Amygdala (tissue), 56 donors: ENCODE data around the gene SNRNP25.
A peak's percentile ranks its signal among the peaks of the same experiment; 100 is the strongest.

Experiments
- DNase-seq, 56 donors: peaks; one replicate each; lab custom pipeline; 2025; lab: John Stamatoyannopoulos, UW

SNRNP25 gene

DNA sequence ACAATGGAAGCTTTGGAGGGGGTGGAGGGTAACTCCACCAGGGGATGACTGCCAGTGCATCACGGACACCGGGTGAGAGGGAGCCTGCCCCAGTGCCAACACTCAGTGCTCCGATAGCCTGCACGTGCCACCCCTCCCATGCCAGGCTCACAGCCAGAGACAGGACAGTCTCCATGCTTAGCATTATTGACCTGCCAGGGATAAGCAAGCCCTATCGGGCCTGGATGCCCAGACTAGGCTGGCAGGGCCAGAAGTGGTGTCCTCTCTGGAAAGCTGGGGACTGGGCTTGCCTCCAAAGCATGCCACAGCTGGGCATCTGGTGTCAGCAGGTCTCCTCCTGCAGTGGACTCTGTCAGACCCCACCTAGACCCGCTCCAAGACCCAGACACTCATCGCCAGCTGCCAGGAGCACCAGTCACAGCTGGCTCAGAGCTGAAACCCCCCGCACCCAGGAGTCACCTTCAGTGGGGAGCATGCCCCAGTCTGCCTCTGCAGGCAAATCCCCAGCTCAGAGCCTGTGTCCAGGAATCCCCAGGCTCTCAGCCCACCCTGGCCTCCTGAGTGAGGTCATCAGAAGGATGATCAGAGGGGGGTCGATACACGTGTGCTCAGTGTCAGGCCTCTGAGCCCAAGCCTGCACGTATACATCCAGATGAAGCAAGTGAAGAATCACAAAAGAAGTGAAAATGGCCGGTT lies 20.6 kb downstream of the SNRNP25 start:
- peak in 4 of 56 donors; percentile 17 to 32 (median 23) for DNase-seq

GRCh38 chr16:74747-75334 lies 21.2 kb downstream of the SNRNP25 start:
- no peak for DNase-seq

- DNase-seq, result peak in 2 of 56 donors; percentile 10 to 25
Measured at GRCh38 chr16:75580-76501, 22.2 kb downstream of the SNRNP25 start.

- peak in 8 of 56 donors; percentile 20 to 63 (median 34) for DNase-seq
Measured at GRCh38 chr16:76535-77272, 23.1 kb downstream of the SNRNP25 start.

DNA sequence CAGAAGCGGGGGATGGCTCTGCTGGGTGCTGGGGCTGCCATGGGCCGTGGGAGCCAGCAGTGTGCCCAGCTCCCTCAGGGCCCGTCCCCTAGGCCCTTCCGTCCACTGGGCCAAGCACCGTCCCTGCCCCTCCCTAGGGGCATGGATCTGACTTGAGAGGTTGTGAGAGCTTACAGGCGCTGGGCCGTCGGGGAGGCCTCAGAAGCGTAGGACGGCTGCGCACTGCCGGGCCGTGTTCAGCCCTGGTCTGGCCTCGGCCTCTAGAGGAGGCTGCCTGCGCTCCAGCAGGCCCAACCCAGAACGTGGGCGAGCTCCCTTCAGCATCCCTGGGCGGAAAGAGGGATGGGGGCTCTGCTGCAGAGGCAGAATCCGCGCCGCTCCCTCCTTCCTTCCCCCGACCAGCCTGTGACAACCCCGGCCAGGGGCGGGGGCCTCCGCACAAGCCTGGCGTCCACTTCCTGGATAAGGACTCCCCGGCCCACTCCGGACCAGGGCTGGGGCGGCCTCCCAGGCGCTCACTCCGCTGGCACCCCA lies 23.7 kb downstream of the SNRNP25 start:
- DNase-seq, result peak in 11 of 56 donors; percentile 30 to 68 (median 52)

DNA sequence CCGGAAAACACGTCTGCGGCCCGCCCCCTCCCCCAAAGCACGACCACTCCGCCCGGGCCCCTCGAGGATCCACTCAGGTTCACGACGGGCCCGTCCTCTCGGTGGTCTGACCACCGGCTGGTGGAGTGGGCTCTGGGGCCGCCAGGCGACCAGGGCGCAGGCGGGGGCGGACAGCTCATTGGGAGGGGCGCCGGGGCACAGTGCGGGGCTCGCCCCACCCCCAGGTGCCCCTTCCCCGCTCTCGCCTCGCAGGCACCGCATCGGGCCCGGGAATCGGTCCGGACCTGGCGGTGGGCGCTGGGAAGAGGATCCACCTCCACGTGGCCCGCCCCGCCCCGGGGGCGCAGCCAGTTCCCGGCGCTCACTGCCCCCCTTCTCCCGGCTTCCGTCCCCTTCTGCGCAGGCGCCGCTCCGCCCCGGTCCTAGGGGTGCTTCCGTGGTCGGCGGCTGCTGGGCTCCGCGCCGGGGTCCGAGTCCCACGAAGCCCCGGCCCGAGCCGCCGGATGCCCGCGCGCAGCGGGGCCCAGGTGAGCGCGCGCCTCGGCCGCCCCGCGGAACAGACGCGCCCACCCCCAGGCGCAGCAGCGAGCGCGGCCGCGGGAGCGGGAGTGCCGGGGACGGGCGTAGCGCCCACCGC lies 24.3 kb downstream of the SNRNP25 start, which contains the start of gene MPG:
TSS of gene MPG (plus strand) at position 419 of the 637 bp plus-strand sequence. CDS start at position 504, 85 bp downstream.
- peak in 52 of 56 donors; percentile 24 to 89 (median 70) for DNase-seq

DNA sequence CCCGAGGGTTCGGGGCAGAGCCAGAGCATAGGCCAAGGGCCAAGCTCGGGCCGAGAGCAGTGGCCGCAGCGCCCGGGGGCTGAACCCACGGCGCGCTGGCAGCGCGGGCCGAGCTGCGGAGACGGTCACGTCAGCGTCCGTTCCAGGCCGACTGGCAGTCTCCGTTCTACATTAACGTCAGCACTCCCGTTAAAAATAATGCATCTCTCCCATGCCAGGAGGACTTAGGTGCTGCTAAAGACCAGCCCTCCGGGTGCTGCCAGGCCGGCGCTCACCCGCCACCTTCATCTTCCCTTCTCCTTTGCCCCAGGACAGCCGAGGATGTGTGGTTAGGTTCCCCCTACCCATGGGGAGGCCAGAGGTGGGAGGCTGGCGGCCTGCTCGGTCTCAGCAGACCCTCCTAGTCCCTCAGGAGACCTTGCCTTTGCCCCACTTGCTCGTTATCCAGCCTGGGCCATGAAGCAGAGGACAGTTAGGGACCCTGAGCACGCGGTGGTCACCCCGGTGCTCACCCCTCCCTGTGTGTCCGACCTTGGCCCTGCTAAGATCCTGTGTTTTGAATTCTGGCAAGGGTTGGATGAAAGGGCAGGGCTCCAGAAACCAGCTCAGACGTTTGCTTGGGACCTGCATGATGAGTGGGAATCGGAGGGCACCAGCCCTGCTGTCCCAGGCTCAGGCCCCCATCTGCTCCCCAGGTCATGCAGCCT lies 25.0 kb downstream of the SNRNP25 start:
- DNase-seq, result peak in 4 of 56 donors; percentile 8 to 55 (median 32)

GRCh38 chr16:79151-80054 lies 25.8 kb downstream of the SNRNP25 start:
- no peak for DNase-seq

DNA sequence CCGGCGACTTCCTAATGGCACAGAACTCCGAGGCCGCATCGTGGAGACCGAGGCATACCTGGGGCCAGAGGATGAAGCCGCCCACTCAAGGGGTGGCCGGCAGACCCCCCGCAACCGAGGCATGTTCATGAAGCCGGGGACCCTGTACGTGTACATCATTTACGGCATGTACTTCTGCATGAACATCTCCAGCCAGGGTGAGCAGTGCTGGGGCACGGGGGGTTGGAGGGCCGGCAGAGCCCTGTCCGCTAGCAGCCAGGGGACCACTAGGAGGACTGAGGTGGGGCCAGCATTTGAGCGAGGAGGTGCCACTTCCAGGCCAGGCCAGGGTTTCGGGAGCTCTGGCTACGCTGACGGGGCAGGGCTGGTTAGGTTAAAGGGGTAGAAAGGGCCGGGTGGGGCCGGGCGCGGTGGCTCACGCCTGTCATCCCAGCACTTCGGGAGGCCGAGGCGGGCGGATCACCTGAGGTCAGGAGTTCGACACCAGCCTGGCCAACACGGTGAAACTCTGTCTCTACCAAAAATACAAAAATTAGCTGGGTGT lies 29.5 kb downstream of the SNRNP25 start:
- no peak for DNase-seq

DNA sequence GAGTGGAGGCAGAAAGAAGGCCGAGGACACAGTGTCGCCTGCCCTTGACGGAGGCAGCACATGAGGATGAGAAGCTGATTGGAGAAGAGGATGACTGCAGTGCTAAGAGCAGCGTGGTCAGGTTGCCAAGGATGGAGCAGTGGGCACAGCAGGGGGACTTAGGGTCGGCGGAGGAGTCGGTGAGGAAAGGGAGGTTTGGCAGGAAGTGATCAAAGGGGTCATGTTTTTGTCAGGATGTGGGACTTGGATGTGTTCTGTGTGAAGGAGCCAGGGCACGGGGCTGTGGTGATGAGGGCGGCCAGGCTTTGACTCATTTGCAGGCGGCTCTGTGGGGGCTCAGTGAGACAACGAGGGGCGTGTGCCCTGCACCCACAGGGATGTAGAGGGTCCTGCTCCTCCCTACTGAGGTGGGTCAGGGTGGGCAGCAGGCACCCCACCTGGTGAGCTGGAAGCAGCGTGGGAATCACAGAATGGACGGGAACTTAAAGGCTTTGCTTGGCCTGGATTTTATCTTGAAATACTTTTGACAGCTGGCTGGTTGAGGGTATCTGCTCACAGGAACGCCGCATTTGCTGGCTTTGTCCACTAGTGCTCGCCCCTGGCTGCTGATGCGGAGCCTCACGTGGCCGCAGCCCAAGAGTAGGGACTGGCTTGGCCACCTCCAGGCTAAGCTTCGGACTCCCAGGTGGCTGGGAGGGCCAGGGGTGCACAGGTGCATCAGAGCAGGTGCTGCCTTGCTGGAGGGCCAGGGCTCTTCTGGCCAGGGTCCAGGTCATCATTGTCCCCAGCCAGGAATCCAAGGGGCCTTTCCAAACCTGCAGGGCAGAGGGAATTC lies 30.4 kb downstream of the SNRNP25 start:
- DNase-seq, result no peak

DNA sequence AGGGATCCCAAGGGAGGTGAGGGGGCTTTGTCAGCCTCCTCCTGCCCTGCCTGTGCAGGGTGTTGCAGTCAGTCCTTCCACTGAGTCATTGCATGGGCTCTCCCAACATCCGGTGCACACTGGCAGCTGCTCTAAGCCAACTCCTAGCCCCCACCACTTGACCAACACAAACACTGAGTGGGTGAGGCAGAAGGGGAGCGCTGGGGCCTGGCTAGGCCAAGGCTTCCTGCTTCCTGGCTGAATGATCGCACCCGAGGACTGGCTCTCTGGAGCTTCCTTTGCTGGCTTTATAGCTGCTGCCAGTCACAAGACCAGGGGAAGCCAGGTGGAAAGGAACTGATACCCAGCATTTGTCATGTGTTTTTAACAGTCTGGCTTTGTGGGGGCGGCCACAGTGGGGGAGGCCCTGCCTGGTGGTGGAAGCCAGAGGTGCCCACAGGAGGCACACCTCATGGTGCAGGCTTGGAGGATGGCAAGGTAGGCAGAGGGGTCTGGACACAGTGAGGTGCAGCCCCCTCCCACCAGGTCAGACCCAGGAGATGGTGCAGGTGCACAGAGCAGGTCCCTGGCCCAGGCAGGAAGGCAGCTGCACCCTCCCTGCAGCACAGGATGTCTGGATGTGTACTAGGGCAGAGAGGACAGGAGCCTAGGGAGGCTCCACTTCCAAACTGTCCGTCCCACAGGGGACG lies 31.2 kb downstream of the SNRNP25 start:
- DNase-seq, result peak in 10 of 56 donors; percentile 12 to 40 (median 29)

DNA sequence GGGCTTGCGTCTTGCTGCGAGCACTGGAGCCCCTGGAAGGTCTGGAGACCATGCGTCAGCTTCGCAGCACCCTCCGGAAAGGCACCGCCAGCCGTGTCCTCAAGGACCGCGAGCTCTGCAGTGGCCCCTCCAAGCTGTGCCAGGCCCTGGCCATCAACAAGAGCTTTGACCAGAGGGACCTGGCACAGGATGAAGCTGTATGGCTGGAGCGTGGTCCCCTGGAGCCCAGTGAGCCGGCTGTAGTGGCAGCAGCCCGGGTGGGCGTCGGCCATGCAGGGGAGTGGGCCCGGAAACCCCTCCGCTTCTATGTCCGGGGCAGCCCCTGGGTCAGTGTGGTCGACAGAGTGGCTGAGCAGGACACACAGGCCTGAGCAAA lies 31.8 kb downstream of the SNRNP25 start:
- no peak for DNase-seq

DNA sequence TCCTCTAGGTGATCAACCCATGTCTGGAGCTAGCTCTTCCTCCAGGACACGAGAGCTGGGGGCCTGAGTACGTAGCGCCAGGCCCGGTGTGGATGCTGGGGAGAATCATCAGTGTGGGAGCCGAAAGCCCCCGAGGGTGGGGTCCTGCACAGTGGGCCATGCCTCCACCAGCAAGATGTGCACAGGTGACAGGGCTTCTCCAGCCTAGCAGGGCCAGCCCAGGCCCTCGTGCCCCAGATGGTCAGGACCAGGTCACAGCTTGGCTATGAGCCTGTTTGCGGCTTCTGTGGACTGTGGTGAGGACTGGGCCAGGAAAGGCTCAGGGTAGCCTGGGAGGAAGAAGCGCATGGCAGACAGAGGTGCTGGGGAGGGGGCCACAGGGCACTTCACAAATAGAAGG lies 32.2 kb downstream of the SNRNP25 start:
- DNase-seq, result no peak

DNA sequence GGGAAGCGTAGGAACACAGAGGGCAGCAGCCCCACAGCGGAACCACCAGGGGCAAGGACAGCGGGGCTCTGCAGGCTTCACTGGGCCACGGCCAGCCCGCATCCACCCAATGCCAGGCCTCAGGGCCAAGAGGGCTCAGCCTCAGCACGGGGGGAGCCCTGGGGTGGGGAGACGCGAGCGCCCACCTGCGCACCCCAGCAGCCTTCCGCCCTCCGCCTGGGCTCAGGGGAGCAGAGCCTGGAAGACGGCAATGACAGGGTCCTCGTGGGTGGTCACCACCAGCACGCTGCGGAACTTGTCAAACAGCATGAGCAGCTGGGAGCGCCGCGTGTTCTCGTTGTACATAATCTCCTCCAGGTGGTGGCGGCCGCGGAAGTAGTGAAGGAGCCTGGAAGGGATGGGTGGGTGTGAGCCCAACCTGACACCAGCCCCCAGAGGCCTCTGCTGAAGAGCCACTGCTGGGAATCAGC lies 32.9 kb downstream of the SNRNP25 start:
- peak in 12 of 56 donors; percentile 14 to 52 (median 30) for DNase-seq

- DNase-seq, result no peak
Measured at GRCh38 chr16:88613-89012, 35.0 kb downstream of the SNRNP25 start.
